DMS79 treated with DMSO at 0.1 percent for 48 hours (cell line): Measurements from ENCODE around the gene TASP1.
A peak's percentile ranks its signal among the peaks of the same experiment; 100 is the strongest.
"Not testable (repeated sequence)": the region's sequence is repeated elsewhere in the genome, so short reads cannot be mapped to it uniquely, and the experiment has no call there.

ENCODE experiments used
- DNase-seq: peaks from one replicate; lab custom pipeline; 2025; lab: John Stamatoyannopoulos, UW

TASP1 gene

GRCh38 chr20:13638496-13639149, at the start of gene TASP1:
Gene TASP1, minus strand, starts transcription at chr20:13638932. Its CDS starts 8,854 bp downstream, at chr20:13630078.
- DNase-seq = peak; percentile 90

GRCh38 chr20:13687815-13688214, 49.1 kb upstream of the TASP1 start:
- DNase-seq = no peak

- no peak for DNase-seq
Observed at GRCh38 chr20:13685623-13686022, 46.9 kb upstream of the TASP1 start.

GRCh38 chr20:13684566-13685222, 46.0 kb upstream of the TASP1 start:
- no peak for DNase-seq

- DNase-seq = no peak
Observed at GRCh38 chr20:13683833-13684232, 45.1 kb upstream of the TASP1 start.

GRCh38 chr20:13681248-13682125, 42.8 kb upstream of the TASP1 start:
- no peak for DNase-seq

- DNase-seq = no peak
Observed at GRCh38 chr20:13678944-13679343, 40.2 kb upstream of the TASP1 start.

- DNase-seq = no peak
Observed at GRCh38 chr20:13677241-13677640, 38.5 kb upstream of the TASP1 start.

- DNase-seq = no peak
Observed at GRCh38 chr20:13676682-13677081, 38.0 kb upstream of the TASP1 start.

GRCh38 chr20:13672690-13673089, 34.0 kb upstream of the TASP1 start:
- DNase-seq = no peak

- no peak for DNase-seq
Observed at GRCh38 chr20:13671916-13672378, 33.2 kb upstream of the TASP1 start.

- no peak for DNase-seq
Observed at GRCh38 chr20:13671512-13671911, 32.8 kb upstream of the TASP1 start.

- DNase-seq = no peak
Observed at GRCh38 chr20:13670160-13670559, 31.4 kb upstream of the TASP1 start.

- peak; percentile 22 for DNase-seq
Observed at GRCh38 chr20:13665709-13666395, 27.1 kb upstream of the TASP1 start.

GRCh38 chr20:13661070-13661685, 22.4 kb upstream of the TASP1 start:
- no peak for DNase-seq

- DNase-seq = no peak
Observed at GRCh38 chr20:13659288-13659687, 20.6 kb upstream of the TASP1 start.

GRCh38 chr20:13658060-13658459, 19.3 kb upstream of the TASP1 start:
- DNase-seq = not testable (repeated sequence)

GRCh38 chr20:13656721-13657368, 18.1 kb upstream of the TASP1 start:
- DNase-seq = no peak

GRCh38 chr20:13654463-13655023, 15.8 kb upstream of the TASP1 start:
- DNase-seq = no peak

GRCh38 chr20:13650474-13650873, 11.7 kb upstream of the TASP1 start:
- no peak for DNase-seq
